Measurements from ENCODE around the gene HPCAL1. TPM values are rescaled to one million over a fixed set of nuclear protein-coding genes. Genes with fewer than 3 reads are reported as not detected.

The HPCAL1 gene
- total RNA-seq, 1 donor from 2014 or later: 34.6 TPM

- H3K4me1 Mint-ChIP-seq (ENCODE audit: unreplicated experiment): peaks cover 15% of the 10 kb centered on the region
- no peak for DNase-seq (ENCODE audit: low spot score)
- no peaks in the 10 kb centered on the region for H3K9me3 Mint-ChIP-seq (ENCODE audit: unreplicated experiment)
- peaks cover 25% of the 10 kb centered on the region for H3K36me3 Mint-ChIP-seq (ENCODE audit: low read depth, unreplicated experiment)
- no peak for TF ChIP-seq CTCF (IDR thresholded peaks at IDR 0.05; ENCODE audit: unreplicated experiment)
- H3K4me3 Mint-ChIP-seq (ENCODE audit: unreplicated experiment): no peak overlapping the region
- H3K27me3 Mint-ChIP-seq (ENCODE audit: unreplicated experiment): peaks cover 14% of the 10 kb centered on the region
- H3K27ac Mint-ChIP-seq (ENCODE audit: unreplicated experiment): no peak overlapping the region
Measured at GRCh38 chr2:10338270-10339188, 35.8 kb downstream of the HPCAL1 start.

GRCh38 chr2:10339647-10340592 lies 37.2 kb downstream of the HPCAL1 start:
- no peak for DNase-seq (ENCODE audit: low spot score)
- Mint-ChIP-seq H3K36me3 (ENCODE audit: low read depth, unreplicated experiment) (peaks cover 25% of the 10 kb centered on the region), H3K4me1 (ENCODE audit: unreplicated experiment) (peaks cover 17% of the 10 kb centered on the region), H3K9me3 (ENCODE audit: unreplicated experiment) (no peaks in the 10 kb centered on the region), H3K27me3 (ENCODE audit: unreplicated experiment) (peaks cover 14% of the 10 kb centered on the region), H3K27ac (ENCODE audit: unreplicated experiment) (no peak overlapping the region), H3K4me3 (ENCODE audit: unreplicated experiment) (no peak overlapping the region)
- TF ChIP-seq CTCF (IDR thresholded peaks at IDR 0.05; ENCODE audit: unreplicated experiment): no peak

- H3K4me1 Mint-ChIP-seq (ENCODE audit: unreplicated experiment): peaks cover 19% of the 10 kb centered on the region
- no peaks in the 10 kb centered on the region for H3K9me3 Mint-ChIP-seq (ENCODE audit: unreplicated experiment)
Measured at GRCh38 chr2:10340593-10340975, 37.9 kb downstream of the HPCAL1 start.

GRCh38 chr2:10341193-10341592 lies 38.5 kb downstream of the HPCAL1 start:
- Mint-ChIP-seq H3K27me3 (ENCODE audit: unreplicated experiment) (peaks cover 13% of the 10 kb centered on the region), H3K36me3 (ENCODE audit: low read depth, unreplicated experiment) (peaks cover 19% of the 10 kb centered on the region), H3K4me1 (ENCODE audit: unreplicated experiment) (peaks cover 25% of the 10 kb centered on the region), H3K9me3 (ENCODE audit: unreplicated experiment) (no peaks in the 10 kb centered on the region), H3K27ac (ENCODE audit: unreplicated experiment) (no peak overlapping the region), H3K4me3 (ENCODE audit: unreplicated experiment) (no peak overlapping the region)
- no peak for DNase-seq (ENCODE audit: low spot score)
- no peak for TF ChIP-seq CTCF (IDR thresholded peaks at IDR 0.05; ENCODE audit: unreplicated experiment)

More at GRCh38 chr2:10340593-10340975, 37.9 kb downstream of the HPCAL1 start:
- no peak overlapping the region for H3K4me3 Mint-ChIP-seq (ENCODE audit: unreplicated experiment)
- peaks cover 21% of the 10 kb centered on the region for H3K36me3 Mint-ChIP-seq (ENCODE audit: low read depth, unreplicated experiment)
- no peak overlapping the region for H3K27ac Mint-ChIP-seq (ENCODE audit: unreplicated experiment)
- DNase-seq (ENCODE audit: low spot score): no peak
- TF ChIP-seq CTCF (IDR thresholded peaks at IDR 0.05; ENCODE audit: unreplicated experiment): no peak
- peaks cover 14% of the 10 kb centered on the region for H3K27me3 Mint-ChIP-seq (ENCODE audit: unreplicated experiment)

All from endothelial cell (in vitro differentiated cells).